Eye (tissue), 1 donor: ENCODE results near the gene ING4.
"Not testable (repeated sequence)": the region's sequence is repeated elsewhere in the genome, so short reads cannot be mapped to it uniquely, and the experiment has no call there.

Experiments
- DNase-seq: peaks from one replicate; pipeline ENCODE4 v3.0.0-alpha.2; 2015

Gene ING4

DNA sequence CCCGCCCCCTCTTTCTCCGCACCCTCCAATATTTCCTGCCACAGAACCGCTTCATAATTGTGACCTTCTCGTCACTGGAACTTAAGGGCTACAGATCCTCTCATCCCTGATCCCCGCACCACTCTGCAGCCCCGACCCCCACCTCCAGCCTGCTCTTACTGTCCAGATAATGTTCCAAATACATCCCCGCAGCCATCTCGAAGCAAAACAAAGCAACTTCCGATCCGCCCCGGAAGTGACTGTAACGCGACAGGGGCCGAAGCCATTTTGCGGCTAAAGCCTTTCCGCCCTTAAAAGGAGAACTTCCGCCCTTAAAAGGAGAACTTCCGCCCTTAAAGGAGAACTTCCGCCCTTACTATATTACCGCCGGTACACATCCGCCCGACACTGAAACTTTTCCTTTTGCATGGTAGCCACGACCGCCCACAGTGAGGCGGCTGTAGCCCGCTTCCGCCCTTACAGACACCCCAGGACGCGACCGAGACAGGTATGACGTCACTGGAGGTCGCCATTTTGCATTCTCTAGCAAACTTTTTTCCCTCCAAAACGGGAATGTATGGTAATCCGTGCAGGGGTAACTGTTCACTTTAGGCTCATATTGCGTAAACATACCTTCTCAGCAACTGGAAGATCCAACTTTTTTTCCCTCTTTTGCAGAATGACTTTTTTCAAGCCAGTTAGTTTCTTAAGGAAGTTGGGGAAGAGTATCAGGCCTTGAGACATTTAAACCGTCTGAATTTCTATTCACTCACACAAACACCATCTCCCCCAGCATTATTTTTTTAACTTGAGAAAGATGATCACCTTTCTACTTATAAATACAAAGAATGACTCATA is at the start of gene ING4:
ING4 (minus strand) TSS at position 214 of the 837 bp plus-strand sequence; CDS start at position 196, 18 bp downstream.
- DNase-seq = peak; percentile 100

DNA sequence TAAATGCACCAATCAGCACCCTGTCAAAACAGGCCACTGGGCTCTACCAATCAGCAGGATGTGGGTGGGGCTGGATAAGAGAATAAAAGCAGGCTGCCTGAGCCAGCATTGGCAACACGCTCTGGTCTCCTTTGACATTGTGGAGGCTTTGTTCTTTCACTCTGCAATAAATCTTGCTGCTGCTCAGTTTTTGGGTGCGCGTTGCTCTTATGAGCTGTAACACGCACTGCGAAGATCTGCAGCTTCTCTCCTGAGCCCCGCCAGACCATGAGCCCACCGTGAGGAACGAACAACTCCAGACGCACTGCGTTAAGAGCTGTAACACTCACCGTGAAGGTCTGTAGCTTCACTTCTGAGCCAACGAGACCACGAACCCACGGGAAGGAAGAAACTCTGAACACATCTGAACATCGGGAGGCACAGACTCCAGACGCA is 46.1 kb upstream of the ING4 start:
- DNase-seq = no peak

DNA sequence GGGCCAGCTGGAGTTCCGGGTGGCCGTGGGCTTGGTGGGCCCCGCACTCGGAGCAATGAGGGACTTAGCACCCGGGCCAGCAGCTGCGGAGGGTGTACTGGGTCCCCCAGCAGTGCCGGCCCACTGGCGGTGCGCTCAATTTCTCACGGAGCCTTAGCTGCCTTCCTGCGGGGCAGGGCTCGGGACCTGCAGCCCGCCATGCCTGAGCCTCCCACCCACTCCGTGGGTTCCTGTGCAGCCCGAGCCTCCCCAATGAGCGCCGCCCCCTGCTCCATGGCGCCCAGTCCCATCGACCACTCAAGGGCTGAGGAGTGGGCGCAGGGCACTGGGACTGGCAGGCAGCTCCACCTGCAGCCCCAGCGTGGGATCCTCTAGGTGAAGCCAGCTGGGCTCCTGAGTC is 45.4 kb upstream of the ING4 start:
- not testable (repeated sequence) for DNase-seq

DNA sequence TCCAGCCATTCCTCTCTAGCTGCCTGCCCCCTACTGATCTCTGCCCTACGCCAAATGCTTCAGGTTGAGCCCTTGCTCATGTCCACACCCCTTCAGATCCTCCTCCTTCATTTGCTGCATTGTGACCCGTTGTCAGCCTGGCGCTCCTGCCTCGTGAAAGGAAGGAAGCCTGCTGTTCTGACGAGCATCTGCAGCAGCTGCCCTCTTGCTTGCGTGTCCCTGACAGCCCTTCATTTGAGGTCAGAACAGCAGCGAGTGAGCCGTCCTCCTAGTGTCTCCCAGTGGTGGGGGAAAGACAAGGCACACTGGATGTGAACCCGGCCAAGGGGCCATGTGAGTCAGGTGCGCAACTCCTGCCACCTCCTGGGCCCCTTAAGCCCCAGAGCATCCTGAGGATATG is 40.7 kb upstream of the ING4 start:
- peak; percentile 61 for DNase-seq

DNA sequence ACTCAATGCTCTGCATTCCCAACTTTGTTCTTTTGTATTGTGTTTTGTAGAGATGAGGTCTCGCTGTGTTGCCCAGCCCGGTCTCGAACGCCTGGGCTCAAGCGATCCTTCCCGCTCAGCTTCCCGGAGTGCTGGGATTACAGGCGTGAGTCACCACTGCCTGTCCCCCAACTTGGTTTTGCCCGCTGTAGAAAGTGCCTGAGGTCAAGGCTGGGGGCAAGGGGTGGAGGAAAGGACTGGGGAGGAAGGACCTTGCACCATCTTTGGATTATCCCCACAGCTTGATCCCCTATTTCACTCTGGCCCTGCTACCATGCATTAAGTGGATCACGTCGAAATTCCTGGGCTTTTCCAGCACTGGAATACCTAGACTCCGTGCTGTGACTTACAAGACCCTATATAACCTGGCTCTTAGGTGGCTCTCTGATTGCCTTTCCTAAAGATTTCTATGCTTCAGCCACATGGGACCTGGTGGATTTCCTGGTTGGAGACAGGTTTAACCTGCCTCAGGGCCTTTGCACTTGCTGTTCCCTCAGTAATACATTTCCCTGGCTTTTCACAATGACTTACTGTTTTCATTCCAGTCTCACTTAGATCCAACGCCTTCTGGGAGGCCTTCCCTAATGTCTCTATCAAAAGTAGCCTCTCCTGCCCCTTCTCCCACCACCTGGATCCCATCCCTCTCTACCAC is 38.3 kb upstream of the ING4 start:
- DNase-seq = no peak

DNA sequence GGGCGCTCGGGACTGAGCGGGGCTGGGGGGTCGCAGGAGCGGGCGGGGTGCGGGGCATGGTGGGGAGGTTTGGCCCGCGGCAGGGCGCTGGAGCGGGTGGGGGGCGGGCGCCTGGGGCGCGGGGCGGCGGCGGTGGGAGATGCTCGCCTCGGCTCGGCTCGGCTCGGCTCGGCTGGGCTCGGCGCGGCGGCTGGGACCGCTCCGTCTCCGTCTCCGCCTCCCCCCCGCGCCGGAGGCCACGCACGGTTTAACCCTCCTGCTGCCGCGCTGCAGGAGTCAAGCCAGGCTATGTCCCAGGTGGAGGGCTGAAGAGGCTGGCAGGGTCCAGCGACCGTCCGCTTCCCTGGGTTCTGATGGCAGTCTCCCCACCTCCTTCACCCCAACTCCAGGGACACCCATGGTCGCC is 37.7 kb upstream of the ING4 start, which contains the start of gene PIANP:
PIANP (minus strand) TSS at position 170 of the 406 bp plus-strand sequence. CDS start 2,754 bp downstream, outside the sequence.
- DNase-seq = peak; percentile 85

DNA sequence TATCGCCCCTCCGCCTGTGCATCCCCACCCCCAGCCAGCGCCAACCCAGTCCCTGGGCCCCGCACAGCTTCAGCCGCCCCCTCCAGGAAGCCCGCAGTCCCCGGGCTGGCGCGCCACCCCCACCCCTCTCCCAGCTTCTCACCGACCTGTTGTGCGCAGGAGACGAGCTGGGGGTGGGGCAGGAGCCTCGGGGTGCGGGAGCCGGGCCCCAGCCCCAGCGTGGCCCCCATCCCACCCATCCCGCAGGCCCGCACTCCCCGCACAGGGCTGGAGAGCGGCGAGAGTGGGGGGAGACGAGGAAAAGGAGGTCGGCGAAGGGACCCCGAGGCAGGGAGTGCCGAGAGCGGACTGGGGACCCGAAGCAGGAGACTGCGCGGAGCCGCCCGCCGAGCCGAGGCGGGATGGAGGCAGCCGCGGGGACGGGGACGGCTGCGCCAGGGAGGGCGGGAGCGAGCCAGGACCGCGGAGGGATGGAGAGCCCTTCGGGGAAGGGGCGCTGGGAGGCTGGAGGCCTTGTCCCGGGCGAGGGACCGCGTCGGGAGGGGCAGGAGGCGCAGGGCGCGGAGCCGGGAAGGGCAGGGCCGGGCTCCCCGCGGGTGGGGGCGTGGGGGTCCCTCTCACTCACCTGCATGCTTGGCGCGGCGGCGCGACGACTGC is 37.2 kb upstream of the ING4 start:
- peak; percentile 76 for DNase-seq

DNA sequence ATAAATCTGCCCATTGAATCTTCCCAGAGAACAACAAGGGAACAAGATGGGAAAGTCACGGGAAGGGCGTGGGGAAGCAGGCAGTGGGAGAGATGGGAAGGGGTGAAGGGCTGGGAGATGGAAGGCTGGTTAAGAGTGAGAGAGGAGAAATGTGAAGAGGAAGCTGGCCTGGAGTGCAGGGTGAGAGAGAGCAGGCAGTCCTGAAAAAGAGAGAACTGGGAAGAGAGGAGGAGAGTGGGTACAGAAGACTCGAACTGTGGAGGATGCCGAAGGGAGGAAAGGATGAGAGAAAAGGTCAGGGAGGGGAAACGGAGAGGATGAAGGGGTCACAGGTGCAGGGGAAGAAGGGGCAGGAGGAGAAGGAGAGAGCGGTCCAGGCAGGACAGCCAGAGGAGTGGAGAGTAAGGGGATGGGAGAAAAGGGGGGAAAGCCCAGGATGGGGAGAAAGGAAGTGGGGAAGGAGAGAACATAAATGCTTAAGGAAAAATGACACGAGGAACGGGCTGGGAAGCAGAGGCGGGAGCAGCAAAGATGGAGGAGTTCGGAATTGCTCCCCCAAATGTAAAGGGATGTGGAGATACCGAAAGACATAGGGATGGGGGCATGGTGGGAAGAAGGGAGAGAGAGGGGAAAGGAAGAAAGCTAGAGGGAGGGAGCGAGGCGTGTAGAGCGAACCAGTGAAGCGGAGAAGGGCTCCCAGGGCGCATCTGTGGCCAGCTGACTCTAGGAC is 36.5 kb upstream of the ING4 start:
- no peak for DNase-seq

DNA sequence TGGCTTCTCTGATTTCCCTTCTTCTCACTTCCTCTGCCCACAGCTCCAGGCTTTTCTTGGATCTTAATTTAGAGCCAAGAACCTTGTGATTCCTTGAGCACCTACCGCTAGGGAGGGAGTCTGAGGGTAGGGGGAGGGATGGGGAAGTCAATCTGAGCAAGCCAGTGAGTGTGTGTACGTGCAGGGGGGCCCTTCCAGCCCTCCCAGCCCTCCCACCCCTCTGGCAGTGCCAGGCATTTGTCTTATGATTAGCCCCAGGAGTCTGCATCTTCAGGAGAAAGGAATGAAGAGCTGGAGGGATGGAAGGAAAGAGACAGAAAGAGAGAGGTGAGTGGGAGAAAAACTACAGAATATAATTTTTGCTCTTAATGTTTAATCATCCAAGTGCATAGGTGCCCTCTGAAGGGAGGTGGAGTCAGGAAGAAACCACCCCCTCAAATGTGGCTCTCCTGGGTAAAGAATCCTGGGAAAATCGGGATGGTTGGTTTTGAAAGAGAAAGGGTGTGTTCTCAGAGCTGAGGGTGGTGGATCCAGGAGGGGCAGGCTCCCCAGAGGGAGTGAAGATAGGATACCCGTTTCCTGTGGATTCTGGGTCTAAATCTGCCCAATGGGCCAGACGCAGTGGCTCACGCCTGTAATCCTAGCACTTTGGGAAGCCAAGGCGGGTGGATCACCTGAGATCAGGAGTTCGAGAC is 35.6 kb upstream of the ING4 start:
- no peak for DNase-seq

DNA sequence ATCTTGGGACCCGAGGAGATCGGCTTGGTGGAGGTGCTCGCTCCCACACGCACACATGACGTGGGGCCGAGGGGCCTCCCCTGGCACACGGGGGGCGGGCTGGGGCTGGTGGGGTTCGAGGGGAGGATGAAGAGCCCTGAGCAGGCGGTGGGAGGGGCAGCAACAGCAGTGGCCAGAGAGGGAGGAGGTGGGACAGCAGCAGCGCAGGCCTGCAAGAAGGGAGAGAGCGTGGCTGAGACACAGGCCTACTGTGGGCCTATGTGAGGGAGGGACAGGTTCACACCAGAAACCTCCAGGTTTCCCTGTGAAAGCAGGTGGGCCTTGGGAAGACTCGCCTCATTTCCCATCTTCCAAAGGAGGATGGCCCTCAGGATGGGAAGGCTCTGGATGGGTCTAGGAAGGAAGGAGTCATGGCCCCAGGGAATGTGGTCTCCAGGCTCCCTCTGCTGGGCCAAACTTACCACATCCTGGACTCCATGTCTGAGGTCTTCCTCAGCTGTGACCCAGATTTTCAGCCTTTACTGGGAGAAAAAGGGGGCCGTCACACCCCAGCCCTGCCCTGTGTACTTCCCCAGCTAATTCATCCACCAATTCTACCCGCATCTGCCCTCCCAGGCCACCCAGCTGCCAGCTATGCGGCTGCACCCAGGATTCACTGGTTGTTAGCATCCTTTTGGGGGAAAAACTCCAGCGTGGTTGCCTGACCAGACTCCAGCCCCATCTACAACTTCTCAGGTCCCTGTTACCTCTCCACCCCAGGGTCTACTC is 34.8 kb upstream of the ING4 start:
- DNase-seq = peak; percentile 72

DNA sequence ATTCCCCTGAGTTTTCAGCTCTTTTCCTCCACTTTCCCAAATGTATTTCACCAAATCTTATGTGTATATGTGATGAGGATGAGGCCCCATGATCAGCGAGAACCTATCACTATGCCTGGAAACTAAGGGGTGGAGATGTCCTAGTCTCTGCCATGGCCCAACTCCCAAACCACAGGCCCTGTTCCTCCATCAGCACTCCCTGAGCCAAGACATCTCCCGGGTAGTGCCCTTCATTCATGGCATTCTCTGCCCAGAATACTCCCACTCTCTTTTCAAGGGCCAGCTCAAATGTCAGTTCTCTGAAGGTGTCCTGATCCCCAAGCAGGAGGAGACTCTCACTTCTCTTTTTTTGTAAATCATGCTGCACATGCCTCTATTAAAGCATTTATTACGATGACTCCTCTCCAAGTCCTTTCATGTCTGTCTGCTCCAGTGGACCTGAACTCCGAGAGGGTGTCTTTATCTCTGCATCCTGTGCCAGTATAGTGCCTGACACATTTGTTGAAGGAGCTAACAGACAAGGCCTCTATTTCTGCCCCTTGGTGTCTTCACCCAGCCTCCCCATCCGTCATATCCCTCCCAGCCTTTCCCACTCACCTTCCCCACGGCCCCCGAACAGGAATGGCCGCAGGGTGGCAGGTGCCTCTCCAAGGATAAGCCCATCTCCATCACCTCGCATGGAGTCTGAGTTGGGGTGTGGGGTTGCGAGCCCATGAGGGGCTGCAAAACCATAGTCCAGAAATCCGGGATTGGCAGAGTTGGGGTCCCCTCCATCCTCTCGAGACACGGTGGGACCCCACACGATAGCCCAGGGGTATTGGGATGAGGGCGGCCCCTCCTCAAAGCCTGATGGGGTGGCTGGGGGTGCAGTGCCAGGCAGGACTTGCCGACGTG is 34.0 kb upstream of the ING4 start:
- DNase-seq = no peak

DNA sequence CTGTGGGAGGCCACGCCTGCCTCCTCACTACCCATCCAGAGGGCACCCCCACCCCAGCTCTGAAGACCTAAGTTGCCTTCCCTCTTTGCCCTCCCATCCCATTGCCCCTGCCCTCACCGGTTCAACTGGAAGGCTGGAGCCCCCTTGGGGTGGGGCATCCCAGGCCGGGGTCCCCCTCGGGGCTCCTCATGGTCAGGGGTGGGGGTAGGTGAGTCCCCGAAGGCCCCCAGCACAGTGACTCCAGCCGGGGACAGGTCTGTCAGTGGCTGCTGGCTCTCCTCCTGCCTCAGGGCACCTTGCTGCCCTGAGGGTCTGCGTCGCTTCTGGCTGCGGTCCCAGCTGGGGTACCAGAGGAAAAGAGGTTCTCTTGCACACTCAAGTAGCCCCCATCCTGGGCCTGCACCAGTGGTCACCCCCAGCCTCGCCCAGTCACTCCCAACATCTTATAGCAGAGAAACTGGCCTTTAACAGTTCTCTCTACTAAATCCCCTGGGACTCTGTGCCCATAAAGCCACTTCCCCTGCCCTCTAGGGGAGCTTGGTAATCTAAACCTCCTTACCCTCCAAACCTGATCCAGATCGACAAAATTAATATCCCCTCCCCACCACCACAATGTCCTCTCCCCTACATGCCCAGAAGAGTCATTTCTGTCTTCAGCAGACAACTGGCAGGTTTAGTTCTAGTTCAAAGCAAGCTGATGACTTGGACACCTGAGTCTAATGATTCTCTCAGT is 32.6 kb upstream of the ING4 start:
- DNase-seq = no peak

DNA sequence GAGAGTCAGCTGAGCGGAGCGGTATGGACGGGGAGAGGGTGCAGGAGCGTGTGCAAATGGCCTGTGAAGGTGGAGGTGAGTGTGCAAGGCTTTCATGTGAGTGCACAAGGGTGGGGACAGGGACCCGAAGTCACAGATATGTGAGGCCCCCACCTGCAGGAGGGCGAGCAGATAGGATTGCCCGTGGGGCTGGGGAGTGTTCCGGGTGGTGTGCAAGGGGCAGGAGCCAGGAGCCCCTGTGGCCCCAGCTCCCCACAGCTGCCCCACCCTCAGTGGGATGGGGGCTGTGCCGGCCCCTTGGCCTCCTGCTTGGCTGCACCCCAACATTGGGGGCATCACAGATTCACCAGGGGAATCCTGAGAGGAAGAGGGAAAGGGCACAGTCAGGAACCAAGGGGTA is 31.8 kb upstream of the ING4 start:
- no peak for DNase-seq

DNA sequence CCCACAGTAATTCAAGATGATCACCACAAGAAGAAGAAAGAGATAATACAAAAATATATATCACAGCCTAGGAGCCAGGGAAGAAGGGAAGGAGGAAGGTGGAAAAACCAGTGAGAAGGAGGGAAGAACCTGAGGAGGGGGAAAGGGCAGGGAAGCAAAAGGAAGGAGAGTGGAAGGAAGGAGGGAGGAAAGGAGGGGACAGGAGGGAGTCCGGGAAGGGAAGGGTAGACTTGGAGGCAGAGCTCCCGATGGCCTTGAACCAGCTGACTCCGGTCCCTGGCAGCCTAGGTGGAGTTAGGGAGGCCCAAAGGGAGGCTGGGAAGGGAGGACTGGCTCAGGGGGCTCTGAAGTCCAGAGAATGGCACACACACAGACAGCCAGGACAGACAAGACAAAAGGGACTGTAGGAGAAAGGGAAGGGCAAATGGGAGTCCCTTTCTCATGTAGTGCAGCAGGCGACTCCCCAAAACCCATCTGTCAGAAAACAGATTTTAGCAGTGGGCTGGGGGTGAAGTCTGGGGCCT is 31.0 kb upstream of the ING4 start:
- DNase-seq = no peak

DNA sequence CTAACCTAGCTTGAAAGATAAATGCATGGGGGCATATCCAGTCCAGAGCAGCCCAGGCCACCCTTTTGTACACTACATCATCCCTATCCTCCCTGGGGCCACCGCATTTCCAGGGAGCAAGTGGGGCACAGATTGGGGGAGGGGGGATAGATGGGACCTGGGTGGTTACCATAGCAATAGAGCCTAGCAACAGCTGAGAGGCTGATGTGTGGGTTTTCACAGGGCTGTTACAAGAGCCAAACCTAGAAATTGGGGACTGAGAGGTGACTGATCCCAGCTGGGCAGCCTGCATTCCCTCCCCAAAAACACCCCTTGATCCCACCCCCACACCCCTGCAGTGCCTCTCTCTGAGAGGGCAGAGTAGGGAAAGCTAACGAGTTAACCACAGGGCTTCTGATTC is 30.0 kb upstream of the ING4 start:
- no peak for DNase-seq

DNA sequence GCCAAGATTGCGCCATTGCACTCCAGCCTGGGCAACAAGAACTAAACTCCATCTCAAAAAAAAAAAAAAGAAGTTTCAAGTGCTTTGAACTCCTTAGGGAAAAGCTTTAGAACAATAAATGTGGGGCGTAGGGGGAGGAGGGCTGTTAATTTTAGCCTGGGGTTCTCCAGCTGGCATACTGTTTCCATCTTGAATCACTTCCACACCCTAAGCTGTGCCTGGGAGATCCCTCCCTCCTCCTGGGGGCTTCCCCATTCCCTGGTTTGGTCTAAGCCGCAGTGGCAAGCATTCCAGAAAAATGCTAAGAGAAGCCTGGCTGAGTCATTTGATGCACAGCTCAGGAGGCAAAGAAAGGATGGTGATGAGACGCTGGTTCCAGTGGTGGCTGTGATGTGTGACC is 28.6 kb upstream of the ING4 start:
- DNase-seq = no peak

DNA sequence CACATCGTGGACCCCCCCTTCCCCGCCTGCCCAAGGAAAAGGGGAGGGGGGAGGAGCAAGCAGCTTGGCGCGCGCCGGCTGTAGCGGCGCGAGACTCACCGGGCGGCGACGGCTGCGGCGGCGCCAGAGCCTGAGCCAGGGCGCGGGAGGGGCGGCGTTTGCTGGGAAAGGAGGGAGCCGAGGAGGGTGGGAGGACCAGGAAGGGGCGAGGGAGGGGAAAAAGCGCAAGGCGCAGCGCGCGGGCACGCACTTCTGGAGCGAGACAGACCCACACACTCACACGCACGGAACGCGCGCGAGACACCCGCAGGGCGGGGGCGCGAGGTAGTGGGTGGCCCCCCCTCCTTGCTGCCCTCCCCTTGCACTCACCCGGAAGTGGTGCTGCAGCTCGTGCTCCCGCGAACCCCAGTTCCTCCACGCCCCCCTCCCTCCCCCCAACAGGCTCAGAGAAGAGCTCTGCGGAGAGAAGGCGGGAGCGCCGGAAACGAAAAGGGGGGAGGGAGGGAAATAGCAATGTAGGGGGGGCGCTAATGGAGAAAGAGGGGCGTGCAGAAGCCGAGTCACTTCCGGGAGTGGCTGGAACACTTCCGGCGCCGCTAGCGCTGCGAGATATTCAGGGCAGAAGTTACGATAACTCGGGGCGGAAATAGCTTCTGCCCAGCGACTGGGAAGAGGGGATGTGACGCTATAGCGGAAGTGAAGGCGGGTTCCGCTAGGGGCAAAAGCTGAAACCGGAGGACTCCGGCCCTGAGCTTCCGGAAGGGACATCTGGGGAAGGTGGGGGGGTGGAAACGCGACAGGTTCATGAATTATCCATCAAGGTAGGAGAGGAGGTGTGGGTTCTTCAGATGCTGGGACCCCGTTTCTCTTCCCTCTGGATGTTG is 26.3 kb upstream of the ING4 start, which contains the start of gene ZNF384:
ZNF384 (minus strand) TSS at position 377 of the 884 bp plus-strand sequence. CDS start 9,855 bp downstream, outside the sequence.
- DNase-seq = peak; percentile 99

DNA sequence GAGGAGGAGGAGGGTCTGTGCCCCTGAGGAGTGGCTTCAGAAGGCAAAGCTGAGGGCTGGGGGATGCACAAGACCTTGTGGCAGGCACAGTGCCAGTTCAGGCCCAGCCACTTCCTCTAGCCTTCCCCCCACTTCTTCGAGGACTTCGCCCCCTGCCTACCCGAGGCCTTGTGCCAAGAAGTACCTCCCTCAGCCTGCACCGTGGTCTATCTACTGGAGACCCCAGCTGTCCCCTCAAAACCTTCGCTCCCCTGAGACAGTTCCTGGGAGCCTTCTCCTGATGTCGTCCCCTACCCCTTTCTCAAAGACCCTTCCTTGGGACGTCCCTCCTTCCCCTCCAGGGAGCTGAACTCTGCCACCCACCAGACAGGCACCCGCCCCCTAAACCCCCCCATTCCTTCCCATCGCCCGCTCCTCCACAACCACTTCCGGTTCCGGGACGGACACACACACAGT is 25.7 kb upstream of the ING4 start:
- DNase-seq = no peak
